Suppressor macrophage (primary cell): Measurements from ENCODE around the gene CTNNA2.
"Not testable (repeated sequence)": the region's sequence is repeated elsewhere in the genome, so short reads cannot be mapped to it uniquely, and the experiment has no call there.

Experiments
- DNase-seq, 4 experiments: peaks; one replicate each; pipeline ENCODE4 v3.0.0-alpha.2; 2020 to 2022

CTNNA2 gene

GRCh38 chr2:79985571-79985970 is 472.7 kb downstream of the CTNNA2 start:
- no peak for DNase-seq

DNA sequence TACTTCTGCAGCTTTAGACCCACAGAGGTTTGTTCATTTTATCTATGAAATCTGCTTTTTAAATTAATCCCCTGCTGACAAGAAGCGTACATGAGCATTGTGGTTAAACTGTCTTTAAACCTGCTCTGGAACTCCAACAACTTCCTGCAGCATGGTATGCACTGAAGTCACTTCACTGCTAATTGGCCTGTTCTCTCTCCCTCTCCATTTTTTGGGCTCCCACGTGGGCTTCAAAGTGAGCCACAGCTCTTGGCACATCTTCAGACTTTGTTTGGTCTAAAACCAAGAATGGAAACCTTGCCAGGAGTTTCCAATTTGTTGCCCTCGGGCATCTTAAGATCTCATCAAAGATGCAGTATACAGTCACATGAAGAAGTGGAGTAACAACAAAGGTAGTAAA is 480.3 kb downstream of the CTNNA2 start:
- DNase-seq: no peak

DNA sequence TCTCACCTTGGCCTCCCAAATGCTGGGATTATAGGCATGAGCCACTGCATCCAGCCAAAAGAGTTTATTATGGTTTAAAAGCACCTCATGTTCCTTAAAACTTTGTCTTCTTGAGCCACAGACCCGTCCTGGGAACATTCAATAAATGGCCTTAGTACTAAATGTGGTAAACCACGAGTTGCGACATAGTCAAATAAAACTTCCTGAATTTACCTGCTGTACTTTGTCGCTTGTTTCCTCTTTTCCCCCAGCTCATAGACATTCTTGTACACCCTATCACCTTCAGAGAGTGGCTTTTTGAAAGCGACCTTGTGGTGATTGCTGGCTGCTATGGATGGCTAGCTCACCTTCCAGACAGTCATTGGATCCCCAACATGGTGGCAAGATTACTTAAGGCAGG is 481.3 kb downstream of the CTNNA2 start:
- DNase-seq: peak in 1 of 4 experiments; percentile 1

GRCh38 chr2:79994965-79995364 is 482.1 kb downstream of the CTNNA2 start:
- DNase-seq: no peak

DNA sequence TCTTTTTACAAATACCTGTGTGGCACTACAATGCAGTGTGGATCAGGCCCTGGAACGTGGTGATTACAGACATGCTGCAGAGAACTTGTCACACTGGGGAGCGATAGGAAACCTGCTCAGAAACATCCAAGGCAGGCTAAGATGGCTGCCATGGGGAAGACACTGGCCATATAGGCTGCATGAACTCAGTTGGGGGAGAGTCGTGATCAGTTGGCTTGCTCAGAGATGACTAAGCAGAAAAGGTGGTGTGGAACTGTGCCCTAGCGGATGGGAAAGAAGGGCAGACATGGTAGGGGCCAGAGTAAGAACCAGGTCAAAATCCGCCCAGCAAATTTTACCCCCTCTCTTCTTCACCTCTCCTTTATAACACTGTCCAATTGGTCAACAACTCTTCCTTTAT is 483.9 kb downstream of the CTNNA2 start:
- DNase-seq: no peak

GRCh38 chr2:80001701-80002101 is 488.9 kb downstream of the CTNNA2 start:
- no peak for DNase-seq

DNA sequence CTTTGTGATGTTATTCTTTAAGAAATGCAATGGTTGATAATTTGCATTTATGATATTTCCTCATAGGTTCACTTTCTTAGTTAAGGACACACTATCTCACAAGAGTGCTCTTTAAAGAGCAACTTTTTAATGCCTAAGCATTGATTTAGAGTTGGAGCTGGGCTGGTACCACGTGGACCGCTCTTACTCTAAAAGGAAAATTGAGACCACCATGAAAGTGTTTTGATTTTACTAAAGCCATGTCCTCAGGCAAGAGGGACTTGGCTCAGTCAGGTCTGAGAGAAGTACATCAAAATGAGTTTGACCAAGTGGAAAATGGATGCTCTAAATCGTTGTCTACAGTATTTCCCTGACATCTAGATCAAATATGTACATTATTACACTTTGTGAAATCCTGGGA is 489.3 kb downstream of the CTNNA2 start:
- no peak for DNase-seq

DNA sequence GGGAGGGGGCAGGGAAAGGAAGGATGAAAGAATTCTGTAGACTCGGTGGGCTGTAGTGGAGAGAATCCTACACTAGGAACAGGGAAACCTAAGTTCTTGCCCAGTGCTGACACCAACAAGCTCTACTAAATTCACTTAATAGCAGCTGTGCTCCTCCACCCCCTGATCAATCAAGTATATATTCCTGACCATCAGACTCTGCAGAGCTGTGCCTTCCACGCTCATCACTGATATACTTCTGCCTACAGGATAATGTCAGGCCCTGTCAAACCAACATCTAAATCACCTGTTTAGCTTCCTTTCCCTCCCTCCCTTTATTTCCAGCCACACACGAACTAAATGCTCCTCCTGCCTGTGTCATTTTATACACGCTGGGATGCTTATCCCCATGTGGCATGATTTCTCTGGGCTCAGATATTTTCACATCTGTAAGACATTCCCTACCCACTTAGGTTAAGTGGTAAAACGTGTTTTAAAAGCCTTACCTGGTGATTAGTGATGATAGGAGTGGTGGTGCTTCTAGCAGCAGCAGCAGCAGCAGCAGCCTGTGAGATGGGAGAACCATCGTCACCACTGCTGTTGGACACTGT is 489.8 kb downstream of the CTNNA2 start:
- no peak for DNase-seq

DNA sequence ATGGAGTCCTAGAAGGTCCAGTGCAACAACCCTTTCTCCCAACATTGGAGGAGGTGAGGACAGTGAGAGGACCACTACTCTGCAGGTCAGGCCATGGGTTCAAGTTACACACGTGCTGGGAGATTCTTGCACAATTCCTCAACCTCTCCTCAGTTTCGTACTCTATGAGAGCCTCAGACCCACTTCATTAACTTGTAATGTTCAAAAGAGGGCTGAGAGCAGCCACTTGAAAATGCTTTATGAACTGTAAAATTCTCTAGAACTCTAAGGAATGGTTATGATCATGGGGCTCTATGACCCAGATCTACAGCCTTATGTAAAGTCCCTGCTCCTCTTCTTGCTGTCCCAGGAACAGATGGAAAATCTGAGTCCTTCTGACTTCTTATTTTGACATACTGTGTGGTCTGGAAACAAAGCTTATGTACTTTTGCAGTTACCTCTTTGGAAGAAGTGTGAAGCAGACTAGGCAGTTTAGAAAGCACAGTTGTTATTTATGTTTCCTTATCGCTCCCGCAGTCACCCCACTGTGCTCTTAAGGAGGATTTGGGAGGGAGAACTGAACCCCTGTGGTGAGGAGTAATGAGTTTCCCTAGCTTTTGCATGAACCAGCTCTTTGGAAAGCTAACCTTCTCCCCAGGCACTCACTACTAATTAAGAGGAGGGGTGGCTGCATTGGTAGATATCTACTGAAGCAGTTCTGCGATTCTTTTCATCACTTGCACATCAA is 495.1 kb downstream of the CTNNA2 start:
- DNase-seq: no peak

DNA sequence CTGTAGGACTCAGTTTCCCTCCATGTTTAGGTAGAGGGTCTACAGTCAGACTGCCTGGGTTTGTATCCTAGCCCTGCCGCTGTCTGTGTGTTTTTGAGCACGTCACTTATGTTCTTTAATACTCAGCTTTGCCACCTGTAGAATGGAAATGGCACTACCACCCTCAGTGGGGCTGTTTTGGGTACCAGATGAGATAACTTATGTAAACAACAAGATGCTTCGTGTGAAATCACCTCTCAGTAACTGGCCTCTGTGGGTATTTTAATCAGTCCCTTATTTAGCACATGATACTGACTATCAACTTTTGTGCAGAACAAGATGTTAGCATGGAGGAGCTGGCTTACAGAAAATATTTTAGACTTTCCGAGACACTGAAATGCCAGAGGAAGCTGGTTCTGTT is 495.7 kb downstream of the CTNNA2 start:
- no peak for DNase-seq

DNA sequence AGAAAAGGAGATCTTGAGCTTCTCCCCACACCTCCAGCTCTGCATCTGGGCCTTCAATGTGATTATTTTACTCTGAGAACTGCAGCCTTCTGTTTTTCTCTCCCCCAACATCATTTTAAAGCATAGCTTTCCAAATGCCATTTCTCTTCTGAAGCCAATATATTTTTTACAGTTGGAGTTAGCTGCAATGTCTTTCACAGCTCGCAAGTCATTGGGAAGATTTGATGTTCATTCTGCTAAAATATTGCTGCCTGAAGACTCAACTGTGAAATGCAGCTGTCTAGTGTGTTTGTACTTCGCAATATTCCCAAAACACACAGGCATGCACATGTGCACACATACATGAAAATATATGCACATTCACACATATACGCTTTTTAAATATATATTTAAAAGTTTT is 496.4 kb downstream of the CTNNA2 start:
- no peak for DNase-seq

GRCh38 chr2:80012061-80012460 is 499.2 kb downstream of the CTNNA2 start:
- no peak for DNase-seq

DNA sequence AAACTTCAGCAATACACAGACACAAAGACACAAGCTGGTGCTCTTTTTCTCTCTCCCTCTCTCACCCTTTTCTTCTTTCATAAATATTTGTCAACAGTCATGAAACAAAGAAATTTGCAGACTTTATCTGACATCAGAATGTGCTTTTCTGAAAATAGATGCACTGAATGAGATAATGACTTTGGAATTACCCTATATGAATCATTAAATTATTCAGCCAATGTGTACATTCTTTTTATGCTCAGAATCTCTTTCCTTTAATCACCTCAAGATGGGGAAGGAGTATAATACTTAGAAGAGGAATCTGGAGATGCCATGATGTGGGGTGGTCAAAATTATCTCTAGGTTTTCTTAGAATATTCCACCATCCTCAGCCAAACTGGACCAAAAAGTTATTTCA is 501.8 kb downstream of the CTNNA2 start:
- DNase-seq: no peak

DNA sequence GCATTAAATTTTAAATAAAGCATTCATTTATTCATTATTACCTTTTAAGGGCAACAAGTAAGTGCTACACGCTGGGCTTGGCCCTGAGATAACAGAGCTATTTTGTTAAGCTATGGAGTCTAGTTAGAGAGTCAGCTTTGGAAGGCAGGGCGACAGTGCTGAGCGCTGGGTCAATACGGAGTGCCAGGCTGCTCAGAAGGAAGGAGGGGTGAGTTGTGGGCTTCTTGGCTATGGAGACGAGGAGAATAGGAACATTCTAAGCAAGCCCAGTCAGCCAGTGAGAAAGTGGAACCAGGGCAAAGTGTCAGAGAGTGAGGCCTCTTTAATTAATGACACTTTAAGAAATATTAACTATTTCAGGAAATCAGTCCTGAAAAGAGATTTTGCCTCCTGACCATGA is 503.3 kb downstream of the CTNNA2 start:
- no peak for DNase-seq

GRCh38 chr2:80019571-80020460 is 507.0 kb downstream of the CTNNA2 start:
- no peak for DNase-seq

GRCh38 chr2:80022018-80022417 is 509.2 kb downstream of the CTNNA2 start:
- DNase-seq: no peak

GRCh38 chr2:80026040-80026729 is 513.3 kb downstream of the CTNNA2 start:
- DNase-seq: no peak

- DNase-seq: no peak
Measured at GRCh38 chr2:80028051-80028450, 515.2 kb downstream of the CTNNA2 start.

- DNase-seq: no peak
Measured at GRCh38 chr2:80028584-80028983, 515.7 kb downstream of the CTNNA2 start.

DNA sequence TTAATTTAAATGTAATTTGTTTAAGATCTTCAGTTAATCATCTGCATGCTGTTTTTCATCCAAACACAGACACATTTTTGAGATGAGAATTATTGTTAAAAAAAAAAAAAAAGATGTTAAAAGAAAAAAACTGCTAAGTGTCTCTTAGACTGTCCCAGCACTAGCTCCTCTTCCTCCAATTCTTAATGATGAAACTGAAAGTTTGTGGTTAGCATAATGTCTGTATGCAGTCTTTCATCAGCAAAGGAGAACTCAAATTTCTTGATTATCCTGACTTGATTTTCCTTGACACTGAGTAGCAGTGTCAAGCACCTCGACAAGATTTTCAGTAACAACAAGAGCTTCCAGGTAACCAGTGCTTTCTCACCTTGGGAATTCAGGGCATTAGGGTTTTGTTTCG is 517.3 kb downstream of the CTNNA2 start:
- DNase-seq: no peak

DNA sequence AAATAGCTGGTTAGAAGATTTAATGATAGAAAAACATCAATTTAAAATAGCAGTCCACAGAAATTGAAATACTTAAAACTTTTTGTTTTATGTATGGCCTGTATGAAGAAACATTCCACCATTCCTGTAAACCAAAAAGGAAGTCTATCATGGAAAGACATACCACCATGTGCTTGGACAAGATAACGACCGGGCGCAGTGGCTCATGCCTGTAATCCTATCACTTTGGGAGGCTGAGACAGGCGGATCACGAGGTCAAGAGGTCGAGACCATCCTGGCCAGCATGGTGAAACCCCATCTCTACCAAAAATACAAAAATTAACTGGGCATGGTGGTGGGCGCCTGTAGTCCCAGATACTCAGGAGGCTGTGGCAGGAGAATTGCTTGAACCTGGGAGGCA is 519.8 kb downstream of the CTNNA2 start:
- DNase-seq: not testable (repeated sequence)

DNA sequence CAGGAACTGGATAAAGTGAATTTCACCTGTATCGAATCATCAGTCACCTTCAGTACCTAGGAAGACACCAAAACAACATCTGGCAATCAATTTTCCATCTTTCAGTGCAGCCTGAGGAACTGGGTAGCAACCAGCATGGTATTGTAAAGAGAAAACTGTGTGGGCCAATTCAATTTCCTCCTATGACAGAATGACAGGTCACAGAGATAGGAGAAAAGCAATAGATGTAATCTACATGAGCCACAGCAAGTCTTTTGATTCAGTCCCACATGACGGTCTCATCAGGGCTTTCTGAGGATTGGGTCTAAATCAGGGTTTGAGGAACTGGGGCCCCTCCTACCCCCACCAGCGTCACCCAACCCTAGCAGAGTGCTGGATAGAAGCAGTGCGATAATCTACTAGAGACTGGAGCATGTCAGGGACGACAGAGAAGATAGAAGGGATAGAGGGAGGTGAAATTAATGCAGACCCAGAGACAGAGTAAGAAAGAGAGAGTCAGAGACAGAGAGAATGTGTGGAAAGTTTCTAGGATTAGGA is 523.0 kb downstream of the CTNNA2 start:
- DNase-seq: no peak

DNA sequence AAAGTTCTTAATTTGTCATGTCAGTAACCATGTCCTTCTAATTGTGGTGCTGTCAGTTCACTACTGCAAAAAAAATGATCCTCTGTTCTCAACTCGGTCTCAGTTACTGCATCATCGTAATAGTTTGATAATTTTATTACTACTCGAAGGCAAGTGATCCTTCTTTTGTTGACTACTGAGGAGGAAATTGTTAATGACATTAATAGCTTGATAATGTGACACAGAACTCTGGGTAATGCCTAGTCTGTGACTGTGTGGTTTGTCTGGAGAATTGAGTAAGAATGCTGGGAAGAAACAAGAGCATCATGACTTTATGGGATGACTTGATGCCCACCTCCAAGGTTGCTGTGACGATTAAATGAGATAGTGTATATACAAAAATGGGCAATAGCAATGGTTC is 524.5 kb downstream of the CTNNA2 start:
- DNase-seq: no peak
